GM12892 (cell line): ENCODE measurements around the gene PTPRK.

ENCODE experiments used
- POLR2A ChIP-seq: IDR thresholded peaks from 2 replicates; pipeline ENCODE4 v1.6.1; 2011; ENCODE audit warnings: low read depth, low read length, control low read depth
- TAF1 ChIP-seq: IDR thresholded peaks from 2 replicates; pipeline ENCODE4 v1.6.1; 2011; ENCODE audit warnings: low read depth, mild to moderate bottlenecking, control low read depth, low read length, borderline replicate concordance

GRCh38 chr6:128064540-128064895 is 455.9 kb downstream of the PTPRK start:
- no peak for TF ChIP-seq POLR2A
- no peak for TF ChIP-seq TAF1
